ENCODE results near the gene FAM185A.

Gene FAM185A

GRCh38 chr7:102841290-102841689, 92.5 kb downstream of the FAM185A start:
- TF ChIP-seq HDGF (IDR thresholded peaks at IDR 0.05; ENCODE audit: borderline replicate concordance): no peak
- TF ChIP-seq L3MBTL2 (conservative IDR thresholded peaks at IDR 0.05): no peak
- no peak for TF ChIP-seq NFRKB (IDR thresholded peaks at IDR 0.05)
- no peak for TF ChIP-seq LEF1 (IDR thresholded peaks at IDR 0.05; ENCODE audit: borderline replicate concordance)
- no peak for TF ChIP-seq FOXK2 (IDR thresholded peaks at IDR 0.05)
- DNase-seq (ENCODE audit: extremely low spot score): no peak
- CTCF ChIA-PET: no interaction called here
- POLR2A ChIA-PET: no interaction called here

- TF ChIP-seq L3MBTL2 (conservative IDR thresholded peaks at IDR 0.05) (no peak), CTBP1 (IDR thresholded peaks at IDR 0.05; ENCODE audit: borderline replicate concordance) (no peak), HDGF (IDR thresholded peaks at IDR 0.05; ENCODE audit: borderline replicate concordance) (no peak), ARNT (IDR thresholded peaks at IDR 0.05) (no peak), BHLHE40 (IDR thresholded peaks at IDR 0.05; ENCODE audit: borderline replicate concordance) (no peak), PKNOX1 (IDR thresholded peaks at IDR 0.05) (no peak), FOXK2 (IDR thresholded peaks at IDR 0.05) (no peak), ZNF384 (IDR thresholded peaks at IDR 0.05) (no peak), SP1 (IDR thresholded peaks at IDR 0.05) (no peak), FOXM1 (IDR thresholded peaks at IDR 0.05; ENCODE audit: borderline replicate concordance) (no peak), SUZ12 (IDR thresholded peaks at IDR 0.05) (no peak), NFRKB (IDR thresholded peaks at IDR 0.05) (no peak), FOXA1 (IDR thresholded peaks at IDR 0.05) (no peak)
- CTCF ChIA-PET: no interaction called here
- POLR2A ChIA-PET: no interaction called here
- DNase-seq (ENCODE audit: extremely low spot score): no peak
Measured at GRCh38 chr7:102842284-102842683, 93.5 kb downstream of the FAM185A start.

GRCh38 chr7:102843850-102844249, 95.1 kb downstream of the FAM185A start:
- CTCF ChIA-PET: interaction anchor here (0.5 to 0.6 kb wide), 2 partner anchors 85 to 218 kb away, joined by 4 to 6 read pairs; no protein-coding TSS in a partner anchor

GRCh38 chr7:102845346-102845745, 96.5 kb downstream of the FAM185A start:
- no peak for TF ChIP-seq ZNF384 (IDR thresholded peaks at IDR 0.05)
- TF ChIP-seq NFRKB (IDR thresholded peaks at IDR 0.05): no peak
- TF ChIP-seq L3MBTL2 (conservative IDR thresholded peaks at IDR 0.05): no peak
- no peak for TF ChIP-seq FOXA1 (IDR thresholded peaks at IDR 0.05)
- no peak for TF ChIP-seq SUZ12 (IDR thresholded peaks at IDR 0.05)
- TF ChIP-seq LEF1 (IDR thresholded peaks at IDR 0.05; ENCODE audit: borderline replicate concordance): no peak
- no peak for TF ChIP-seq FOXM1 (IDR thresholded peaks at IDR 0.05; ENCODE audit: borderline replicate concordance)
- TF ChIP-seq ELF4 (IDR thresholded peaks at IDR 0.05): no peak
- TF ChIP-seq BHLHE40 (IDR thresholded peaks at IDR 0.05; ENCODE audit: borderline replicate concordance): no peak
- TF ChIP-seq CTBP1 (IDR thresholded peaks at IDR 0.05; ENCODE audit: borderline replicate concordance): no peak
- TF ChIP-seq PKNOX1 (IDR thresholded peaks at IDR 0.05): no peak
- TF ChIP-seq TARDBP (IDR thresholded peaks at IDR 0.05): no peak
- TF ChIP-seq ARNT (IDR thresholded peaks at IDR 0.05): no peak
- TF ChIP-seq HDGF (IDR thresholded peaks at IDR 0.05; ENCODE audit: borderline replicate concordance): no peak
- ChIA-PET POLR2A (no interaction called here), CTCF (no interaction called here)

More at GRCh38 chr7:102843850-102844249, 95.1 kb downstream of the FAM185A start:
- POLR2A ChIA-PET: no interaction called here
- TF ChIP-seq BHLHE40 (IDR thresholded peaks at IDR 0.05; ENCODE audit: borderline replicate concordance): no peak
- TF ChIP-seq FOXM1 (IDR thresholded peaks at IDR 0.05; ENCODE audit: borderline replicate concordance): no peak
- TF ChIP-seq ELF4 (IDR thresholded peaks at IDR 0.05): no peak
- no peak for TF ChIP-seq PKNOX1 (IDR thresholded peaks at IDR 0.05)
- TF ChIP-seq LEF1 (IDR thresholded peaks at IDR 0.05; ENCODE audit: borderline replicate concordance): no peak
- TF ChIP-seq TARDBP (IDR thresholded peaks at IDR 0.05): no peak
- no peak for TF ChIP-seq SP1 (IDR thresholded peaks at IDR 0.05)
- TF ChIP-seq HDGF (IDR thresholded peaks at IDR 0.05; ENCODE audit: borderline replicate concordance): no peak
- TF ChIP-seq CTBP1 (IDR thresholded peaks at IDR 0.05; ENCODE audit: borderline replicate concordance): no peak
- TF ChIP-seq FOXK2 (IDR thresholded peaks at IDR 0.05): no peak
- no peak for TF ChIP-seq SUZ12 (IDR thresholded peaks at IDR 0.05)
- no peak for TF ChIP-seq NFRKB (IDR thresholded peaks at IDR 0.05)
- TF ChIP-seq ARNT (IDR thresholded peaks at IDR 0.05): no peak
- no peak for TF ChIP-seq FOXA1 (IDR thresholded peaks at IDR 0.05)
- no peak for DNase-seq (ENCODE audit: extremely low spot score)

GRCh38 chr7:102849079-102849478, 100.3 kb downstream of the FAM185A start:
- ChIA-PET CTCF (no interaction called here), POLR2A (no interaction called here)
- TF ChIP-seq HDGF (IDR thresholded peaks at IDR 0.05; ENCODE audit: borderline replicate concordance): no peak
- TF ChIP-seq SP1 (IDR thresholded peaks at IDR 0.05): no peak
- no peak for TF ChIP-seq FOXK2 (IDR thresholded peaks at IDR 0.05)
- TF ChIP-seq NFRKB (IDR thresholded peaks at IDR 0.05): no peak
- TF ChIP-seq LEF1 (IDR thresholded peaks at IDR 0.05; ENCODE audit: borderline replicate concordance): no peak
- no peak for TF ChIP-seq SUZ12 (IDR thresholded peaks at IDR 0.05)
- TF ChIP-seq ARNT (IDR thresholded peaks at IDR 0.05): no peak
- TF ChIP-seq FOXM1 (IDR thresholded peaks at IDR 0.05; ENCODE audit: borderline replicate concordance): no peak
- TF ChIP-seq BHLHE40 (IDR thresholded peaks at IDR 0.05; ENCODE audit: borderline replicate concordance): no peak
- no peak for TF ChIP-seq ZNF384 (IDR thresholded peaks at IDR 0.05)
- TF ChIP-seq CTBP1 (IDR thresholded peaks at IDR 0.05; ENCODE audit: borderline replicate concordance): no peak
- no peak for TF ChIP-seq FOXA1 (IDR thresholded peaks at IDR 0.05)
- no peak for TF ChIP-seq L3MBTL2 (conservative IDR thresholded peaks at IDR 0.05)
- no peak for DNase-seq (ENCODE audit: extremely low spot score)

More at GRCh38 chr7:102845346-102845745, 96.5 kb downstream of the FAM185A start:
- DNase-seq (ENCODE audit: extremely low spot score): no peak

GRCh38 chr7:102849538-102849937, 100.7 kb downstream of the FAM185A start:
- no peak for DNase-seq (ENCODE audit: extremely low spot score)
- CTCF ChIA-PET: no interaction called here
- TF ChIP-seq FOXA1 (IDR thresholded peaks at IDR 0.05): no peak
- TF ChIP-seq BHLHE40 (IDR thresholded peaks at IDR 0.05; ENCODE audit: borderline replicate concordance): no peak
- no peak for TF ChIP-seq TARDBP (IDR thresholded peaks at IDR 0.05)
- TF ChIP-seq FOXM1 (IDR thresholded peaks at IDR 0.05; ENCODE audit: borderline replicate concordance): no peak
- no peak for TF ChIP-seq ZNF384 (IDR thresholded peaks at IDR 0.05)
- no peak for TF ChIP-seq LEF1 (IDR thresholded peaks at IDR 0.05; ENCODE audit: borderline replicate concordance)
- no peak for TF ChIP-seq HDGF (IDR thresholded peaks at IDR 0.05; ENCODE audit: borderline replicate concordance)
- TF ChIP-seq FOXK2 (IDR thresholded peaks at IDR 0.05): no peak
- TF ChIP-seq CTBP1 (IDR thresholded peaks at IDR 0.05; ENCODE audit: borderline replicate concordance): no peak
- no peak for TF ChIP-seq NFRKB (IDR thresholded peaks at IDR 0.05)
- TF ChIP-seq L3MBTL2 (conservative IDR thresholded peaks at IDR 0.05): no peak
- no peak for TF ChIP-seq PKNOX1 (IDR thresholded peaks at IDR 0.05)
- no peak for TF ChIP-seq SP1 (IDR thresholded peaks at IDR 0.05)
- TF ChIP-seq ARNT (IDR thresholded peaks at IDR 0.05): no peak
- no peak for TF ChIP-seq SUZ12 (IDR thresholded peaks at IDR 0.05)
- TF ChIP-seq ELF4 (IDR thresholded peaks at IDR 0.05): no peak
- POLR2A ChIA-PET: no interaction called here

All from HEK293T (cell line).